Measurements from ENCODE around the gene VDR.
"Not testable (repeated sequence)": the region's sequence is repeated elsewhere in the genome, so short reads cannot be mapped to it uniquely, and the experiment has no call there.

Gene VDR

DNA sequence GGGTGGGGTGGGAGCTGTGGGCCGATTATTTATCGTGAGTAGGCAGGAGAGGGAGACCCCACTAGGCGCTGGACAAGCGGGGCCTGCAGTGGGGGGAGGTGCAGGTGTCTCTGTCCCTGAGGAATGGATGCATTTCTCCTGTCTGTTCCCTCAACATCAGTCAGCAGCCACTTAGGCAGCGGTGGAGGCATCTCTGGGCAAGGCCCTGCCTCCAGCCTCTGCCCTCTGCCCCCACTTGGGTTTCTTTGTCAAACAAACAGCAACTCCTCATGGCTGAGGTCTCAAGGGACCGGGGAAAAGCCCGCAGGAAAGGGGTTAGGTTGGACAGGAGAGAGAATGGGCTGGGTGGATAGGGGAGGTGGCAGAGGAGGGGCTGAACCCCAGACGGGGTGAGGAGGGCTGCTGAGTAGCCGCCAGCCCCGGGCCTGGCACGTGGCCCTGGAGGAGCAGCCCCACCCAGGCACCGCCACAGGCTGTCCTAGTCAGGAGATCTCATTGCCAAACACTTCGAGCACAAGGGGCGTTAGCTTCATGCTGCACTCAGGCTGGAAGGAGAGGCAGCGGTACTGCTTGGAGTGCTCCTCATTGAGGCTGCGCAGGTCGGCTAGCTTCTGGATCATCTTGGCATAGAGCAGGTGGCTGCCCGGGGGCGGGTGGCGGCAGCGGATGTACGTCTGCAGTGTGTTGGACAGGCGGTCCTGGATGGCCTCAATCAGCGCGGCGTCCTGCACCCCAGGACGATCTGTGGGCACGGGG lies 60.4 kb downstream of the VDR start:
- DNase-seq = no peak

DNA sequence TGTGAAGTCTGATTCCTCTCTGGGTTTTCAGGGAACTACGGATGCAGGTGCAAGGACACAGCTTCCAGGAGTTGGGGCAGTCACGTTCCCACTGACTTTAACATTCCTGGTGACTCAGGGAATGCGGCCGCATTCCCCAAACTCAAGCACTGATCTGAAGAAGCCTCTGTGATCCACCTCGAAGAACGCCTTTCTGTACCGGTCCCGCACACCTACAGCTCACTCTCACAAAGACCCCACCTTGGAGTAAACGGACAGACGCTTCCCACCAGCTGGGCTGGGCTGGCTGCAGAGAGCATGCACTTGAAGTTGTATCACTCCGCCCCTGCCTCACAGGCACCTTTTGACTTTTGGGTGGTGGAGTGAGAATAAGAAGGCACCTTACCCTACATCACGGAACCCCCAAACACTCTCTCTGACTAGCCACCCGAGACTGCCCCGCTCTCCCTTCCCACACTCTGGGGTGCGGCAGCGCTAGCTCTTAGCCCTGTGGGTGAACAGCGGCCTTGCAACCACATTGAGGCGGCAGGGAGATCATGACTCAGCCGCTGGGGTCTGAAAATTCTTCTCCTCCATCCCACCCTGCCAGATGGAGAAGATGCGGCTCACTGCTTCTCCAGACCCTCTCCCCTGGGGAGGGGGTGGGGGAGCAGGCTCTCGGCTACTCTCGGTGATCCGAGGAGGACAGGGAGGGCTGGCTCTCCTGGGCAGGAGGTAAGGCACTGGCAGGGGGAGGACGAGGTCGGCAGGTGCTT lies 61.4 kb downstream of the VDR start:
- no peak for DNase-seq

DNA sequence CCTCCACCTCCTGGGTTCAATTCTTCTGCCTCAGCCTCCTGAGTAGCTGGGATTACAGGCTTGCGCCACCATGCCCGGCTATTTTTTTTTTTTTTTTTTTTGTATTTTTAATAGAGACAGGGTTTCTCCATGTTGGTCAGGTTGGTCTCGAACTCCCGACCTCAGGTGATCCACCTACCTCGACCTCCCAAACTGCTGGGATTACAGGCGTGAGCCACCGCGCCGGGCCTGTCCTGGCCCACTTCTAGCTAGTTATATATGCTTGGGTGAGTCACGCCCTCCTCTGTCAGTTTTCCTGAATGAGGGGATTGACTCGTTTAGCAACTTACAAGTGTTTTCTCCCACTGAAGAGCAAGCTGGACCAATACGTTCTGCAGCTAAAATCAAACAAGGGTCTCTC lies 62.3 kb downstream of the VDR start:
- not testable (repeated sequence) for DNase-seq

DNA sequence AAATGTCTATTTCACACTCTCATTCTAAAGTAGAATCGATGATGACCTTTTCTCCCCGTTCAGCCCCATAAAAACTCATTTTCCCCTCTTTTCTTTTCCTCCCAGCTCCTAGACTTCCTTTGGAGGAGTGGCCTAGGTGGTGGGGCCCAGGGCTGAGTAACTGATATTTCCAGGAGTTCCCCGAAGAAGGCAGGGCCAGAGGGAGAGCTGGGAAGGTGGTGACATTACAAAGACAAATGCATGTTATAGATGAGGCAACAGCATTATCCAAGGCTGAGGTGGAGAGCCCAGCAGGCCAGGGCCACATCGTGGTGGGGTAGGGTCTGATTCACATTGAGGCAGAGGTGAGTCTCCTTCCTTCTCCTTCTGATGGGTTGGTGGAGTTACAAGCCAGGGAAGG lies 62.9 kb downstream of the VDR start:
- no peak for DNase-seq

DNA sequence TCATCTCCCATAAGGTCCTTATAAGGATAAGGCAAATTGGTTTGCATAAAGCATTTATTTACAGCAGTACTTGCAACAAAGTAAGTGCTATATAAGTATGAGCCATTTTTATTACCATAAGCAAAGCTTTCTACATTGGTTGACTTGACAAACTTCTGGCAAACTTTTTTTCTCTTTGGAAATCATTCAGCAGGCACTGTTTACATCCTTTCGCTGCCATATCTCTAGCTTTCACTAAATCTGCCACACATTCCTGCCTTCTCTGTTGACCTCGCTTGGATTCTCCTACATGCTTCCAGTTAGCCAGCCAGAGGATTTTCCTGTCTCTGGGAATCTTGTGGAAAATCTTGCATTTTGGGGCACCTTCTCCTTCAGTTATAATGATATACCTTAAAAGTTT lies 63.3 kb downstream of the VDR start:
- DNase-seq = no peak

DNA sequence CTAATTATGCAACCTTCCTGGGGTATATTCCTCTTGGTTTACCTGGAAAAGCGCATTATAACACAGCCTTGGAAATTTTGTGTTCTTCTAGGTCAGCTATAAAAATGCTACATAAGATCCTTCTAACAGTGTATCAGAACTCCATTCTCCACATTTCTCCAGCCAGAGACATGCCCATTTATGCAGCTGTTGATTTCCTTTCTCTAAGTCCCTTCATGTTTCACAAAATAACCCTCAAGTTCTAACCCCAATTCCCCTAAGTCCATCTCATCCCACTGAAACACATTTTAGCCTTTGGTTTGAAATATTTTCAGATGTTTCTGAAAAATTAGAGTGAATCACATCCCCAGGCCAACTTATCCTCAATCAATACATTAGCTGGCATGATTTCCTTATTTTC lies 64.2 kb downstream of the VDR start:
- no peak for DNase-seq

DNA sequence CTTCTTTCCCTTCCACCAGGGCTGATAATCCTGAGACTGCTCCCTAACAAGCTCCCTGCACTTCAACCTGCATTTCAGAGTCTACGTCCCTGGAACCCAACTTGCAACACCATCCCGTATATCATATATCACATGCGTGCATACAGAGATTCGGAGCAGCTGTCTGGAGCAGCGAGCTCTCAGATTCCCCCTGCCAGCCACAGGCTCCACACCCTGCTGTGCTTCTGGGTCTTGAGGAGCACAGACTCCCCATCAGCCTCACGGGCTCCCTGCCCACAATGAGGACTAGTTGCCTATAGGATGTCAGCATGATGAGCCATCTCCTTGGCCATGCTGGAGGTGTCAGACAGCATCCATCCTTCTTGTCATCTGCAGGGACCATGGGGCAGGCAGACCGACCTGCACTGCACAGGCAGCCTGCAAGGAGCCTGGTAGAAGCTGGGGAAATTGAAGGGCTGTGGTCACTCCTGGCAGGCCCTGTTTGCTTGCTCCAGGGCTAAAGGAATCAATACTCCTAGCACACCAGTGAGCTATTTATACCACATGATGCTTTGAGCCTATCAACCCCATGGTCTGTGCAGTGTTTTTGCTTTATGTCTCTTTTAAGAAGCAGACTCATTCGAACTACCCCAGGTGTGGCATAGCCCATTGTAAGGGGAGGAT lies 65.4 kb downstream of the VDR start:
- no peak for DNase-seq

DNA sequence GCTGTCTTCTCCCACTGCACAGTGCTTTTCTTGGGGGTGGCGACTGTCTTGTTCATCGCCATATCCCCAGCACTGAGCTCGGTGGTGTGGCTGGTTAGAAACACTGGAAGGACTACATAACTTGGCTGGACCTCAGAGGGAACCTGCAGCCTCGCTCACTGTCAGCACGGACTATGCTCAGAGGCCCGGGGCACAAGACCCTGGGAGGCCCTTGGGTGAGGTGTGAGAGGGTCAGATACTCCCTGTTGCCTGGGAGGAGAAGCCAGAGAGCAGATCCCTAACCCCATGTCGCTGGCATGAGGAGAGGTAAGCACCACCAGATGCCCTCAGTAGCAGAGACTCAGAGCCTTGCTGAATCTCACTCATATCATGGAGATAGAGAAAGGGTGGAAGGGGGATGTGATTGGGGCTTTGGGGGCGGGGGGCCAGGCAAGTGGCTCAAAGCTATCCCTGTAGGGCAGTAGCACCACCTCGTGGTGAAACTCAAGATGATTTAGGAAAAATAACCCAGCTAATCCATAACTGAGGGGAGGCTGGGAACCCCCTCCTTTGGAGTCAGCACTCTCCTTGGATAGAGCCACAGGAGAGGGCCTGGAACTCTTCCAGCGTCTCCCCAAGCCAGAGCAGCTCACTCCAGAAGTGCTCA lies 66.4 kb downstream of the VDR start:
- DNase-seq = peak in 1 of 4 experiments; percentile 15

DNA sequence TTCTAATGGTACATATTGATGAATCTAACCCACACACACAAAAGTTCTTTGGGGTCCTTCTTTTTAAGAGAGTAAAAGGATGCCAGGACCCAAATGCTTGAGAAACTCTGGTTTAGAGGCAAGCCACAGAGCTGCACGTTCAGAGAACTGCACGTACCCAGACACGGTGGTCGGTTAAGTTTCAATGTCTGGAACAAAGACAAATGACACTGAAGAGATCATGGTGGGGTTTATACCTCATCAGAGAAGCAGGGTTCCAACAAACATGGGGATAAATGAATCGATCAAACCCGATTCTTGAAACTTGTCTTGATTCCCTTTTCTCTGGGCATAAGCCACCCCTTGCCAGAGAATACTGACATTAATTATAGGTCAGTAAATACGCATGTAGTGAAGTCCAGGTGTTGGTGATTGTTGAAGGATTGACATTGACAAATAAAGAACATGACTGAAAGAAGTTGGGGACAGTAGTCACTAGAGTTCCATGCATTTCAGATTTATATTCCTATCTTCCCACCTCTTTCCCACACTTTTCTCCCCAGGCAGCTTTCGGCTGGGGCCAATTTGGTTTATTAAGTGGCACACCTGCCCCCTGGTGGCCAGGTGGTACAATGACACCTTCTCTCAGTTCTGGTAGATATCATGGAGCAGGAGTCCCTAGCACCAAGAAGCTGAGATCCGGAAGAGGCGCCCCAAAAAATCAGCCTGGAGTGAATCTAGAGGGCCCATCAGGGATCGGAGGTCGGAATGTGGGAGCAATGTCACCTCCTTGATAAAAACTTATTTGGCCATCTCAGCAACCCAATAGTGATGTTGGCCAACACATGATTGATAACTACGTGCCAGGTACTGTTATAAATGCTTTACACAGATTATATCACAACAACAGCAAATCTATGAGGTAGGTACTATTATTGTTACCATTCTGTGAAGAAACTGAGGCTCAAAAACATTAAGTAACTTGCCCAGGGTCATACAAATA lies 67.3 kb downstream of the VDR start:
- DNase-seq = peak in 3 of 4 experiments; percentile 30 to 62 (median 32)

DNA sequence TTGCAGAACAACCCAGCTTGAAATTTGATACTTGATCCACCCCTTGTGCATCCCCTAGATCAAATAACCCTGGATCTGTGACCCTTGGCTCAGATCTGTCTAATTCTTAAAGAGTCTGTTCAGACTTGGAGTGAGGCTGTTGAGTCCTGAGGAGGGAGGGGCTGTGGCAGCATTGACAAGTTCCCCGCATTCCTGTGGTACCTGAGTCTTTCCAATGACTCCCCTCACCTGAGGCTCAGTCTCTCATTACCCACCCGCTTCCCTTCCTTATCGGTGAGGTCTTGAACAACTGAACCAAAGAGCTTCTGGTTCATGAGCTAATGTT lies 69.0 kb downstream of the VDR start:
- DNase-seq = no peak

DNA sequence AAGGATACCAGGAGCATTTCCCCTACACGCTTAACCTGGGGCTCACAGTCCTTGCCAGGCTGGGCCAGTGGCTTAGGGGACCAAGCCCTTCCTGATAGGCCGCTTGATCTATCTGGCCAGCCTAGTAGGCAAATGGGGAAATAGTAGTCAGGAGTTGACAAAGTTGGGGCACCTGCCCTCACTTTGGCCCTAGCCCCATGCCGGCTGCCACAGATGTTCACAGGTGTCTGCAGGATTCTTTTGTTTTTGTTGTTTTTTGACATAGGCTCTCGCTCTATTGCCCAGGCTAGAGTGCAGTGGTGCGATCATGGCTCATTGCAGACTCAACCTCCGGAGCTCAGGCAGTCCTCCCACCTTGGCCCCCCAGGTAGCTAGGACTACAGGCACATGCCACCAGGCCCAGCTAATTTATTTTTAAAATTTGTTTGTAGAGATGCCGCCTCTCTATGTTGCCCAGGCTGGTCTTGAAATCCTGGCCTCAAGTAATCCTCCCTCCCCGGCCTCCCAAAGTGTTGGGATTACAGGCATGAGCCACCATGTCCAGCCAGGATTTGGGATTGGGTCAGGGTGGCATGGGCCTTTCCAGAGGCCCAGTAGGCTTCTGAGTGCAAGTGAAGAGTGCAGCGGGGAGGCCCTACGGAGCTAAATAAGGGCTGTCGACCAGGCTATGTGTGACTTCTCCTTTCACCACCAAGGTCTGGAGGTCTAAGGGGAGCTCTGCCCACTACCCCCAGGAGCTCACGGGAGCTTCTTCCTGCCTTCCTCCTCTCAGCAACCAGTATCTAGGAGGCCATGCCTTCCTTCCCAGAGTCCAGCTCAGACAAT lies 69.6 kb downstream of the VDR start:
- no peak for DNase-seq

DNA sequence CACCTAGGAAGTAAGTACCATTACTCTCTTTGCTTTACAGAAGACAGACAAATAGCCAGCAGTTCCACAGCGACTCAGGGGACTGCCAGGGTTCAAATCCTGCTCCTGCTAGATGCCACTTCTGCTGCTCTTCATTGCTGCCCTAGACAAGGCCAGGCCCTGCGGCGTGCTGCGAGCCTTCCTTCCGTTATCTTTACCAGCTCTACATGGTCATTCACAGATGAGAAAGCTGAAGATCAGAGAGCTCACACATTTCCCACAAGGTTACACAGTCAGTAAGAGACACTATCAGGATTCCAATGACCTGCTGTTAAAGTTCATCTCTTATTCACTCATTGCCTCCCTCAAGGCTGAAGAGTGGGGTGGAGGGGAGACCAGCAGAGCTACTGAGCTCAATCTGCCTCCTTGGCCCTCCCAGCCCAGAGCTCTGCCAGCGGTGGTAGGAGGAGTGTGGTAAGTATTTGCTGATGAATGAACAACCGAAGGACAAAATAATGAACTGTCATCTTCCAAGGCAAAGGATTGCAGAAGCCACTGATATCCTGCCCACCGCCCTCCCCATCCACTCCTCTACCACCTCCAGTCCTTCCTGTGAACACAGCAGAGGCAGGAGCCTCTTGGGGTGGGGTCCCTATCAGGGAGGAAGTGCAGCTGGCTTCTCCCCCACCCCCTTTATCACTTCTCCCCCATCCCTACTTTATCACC lies 70.4 kb downstream of the VDR start:
- no peak for DNase-seq

DNA sequence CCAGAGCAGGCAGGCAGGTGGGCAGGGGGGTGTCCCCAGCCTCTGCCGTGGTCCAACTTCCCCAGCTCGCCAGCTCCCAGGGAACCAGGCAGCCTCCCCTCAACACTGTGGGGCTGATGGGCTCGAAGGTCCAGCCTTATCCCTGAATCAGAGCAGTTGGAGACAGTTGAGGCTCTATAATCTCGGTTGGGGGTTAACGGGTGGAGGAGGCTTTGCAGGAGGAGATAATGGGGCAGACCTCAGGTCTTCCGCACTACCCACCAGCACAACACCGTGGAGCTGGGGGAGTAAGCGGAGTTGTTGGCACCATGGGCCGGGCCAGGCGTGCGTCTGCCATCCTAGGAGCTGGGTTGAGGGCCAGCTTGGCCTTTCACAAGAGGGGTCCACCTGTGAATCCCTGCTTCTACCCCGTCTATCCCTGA lies 71.2 kb downstream of the VDR start:
- no peak for DNase-seq

DNA sequence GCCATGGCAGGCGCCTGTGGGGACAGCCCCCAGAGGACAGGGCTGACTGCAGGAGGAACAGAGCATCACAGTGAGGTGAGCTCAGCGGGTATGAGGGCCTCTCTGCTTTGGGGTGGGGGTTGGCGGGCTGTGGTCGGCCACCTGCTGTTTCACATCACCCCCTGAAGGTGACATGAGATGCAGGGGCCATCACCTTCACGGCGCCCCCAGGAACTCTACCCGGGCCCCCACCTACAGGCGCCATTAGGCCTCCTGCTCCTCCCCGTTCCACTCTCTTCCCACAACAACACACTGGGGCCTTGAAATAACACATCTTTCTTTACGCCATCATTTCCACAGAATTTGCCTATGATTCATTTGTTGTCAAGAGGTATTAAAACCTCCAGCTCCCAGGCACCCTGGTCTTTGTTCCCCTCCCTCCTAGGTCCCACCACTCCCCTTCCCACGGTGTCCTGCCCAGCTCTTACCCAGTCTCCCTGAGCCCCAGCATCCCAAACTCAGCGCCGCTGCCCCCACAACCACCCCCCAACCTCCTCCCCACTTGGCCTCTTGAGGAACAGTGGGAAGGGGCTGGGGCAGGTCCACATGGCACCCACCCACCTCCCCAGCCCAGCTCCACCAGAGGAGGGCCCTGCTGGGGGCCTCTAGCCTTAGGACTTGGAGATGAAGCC lies 72.4 kb downstream of the VDR start:
- DNase-seq = peak in 2 of 4 experiments; percentile 14 to 37

DNA sequence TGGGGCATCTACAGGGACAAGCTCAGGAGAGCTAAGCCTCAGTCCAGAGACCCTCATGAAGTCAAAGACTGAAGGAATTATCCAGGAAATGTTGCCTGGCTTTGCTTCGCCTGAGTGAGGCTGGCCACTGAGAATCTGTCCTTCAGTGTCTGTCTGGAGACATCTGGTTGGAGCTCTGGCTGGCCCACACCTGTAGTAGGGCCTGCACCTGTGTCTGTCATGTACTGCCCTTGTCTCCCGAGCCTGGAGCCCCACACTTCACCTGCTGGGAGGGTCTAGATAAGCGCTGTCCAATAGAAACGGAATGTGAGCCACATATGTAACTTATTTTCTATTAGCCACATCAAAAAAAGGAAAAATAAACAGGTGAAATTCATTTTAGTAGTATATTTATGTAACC lies 75.2 kb downstream of the VDR start:
- DNase-seq = no peak

DNA sequence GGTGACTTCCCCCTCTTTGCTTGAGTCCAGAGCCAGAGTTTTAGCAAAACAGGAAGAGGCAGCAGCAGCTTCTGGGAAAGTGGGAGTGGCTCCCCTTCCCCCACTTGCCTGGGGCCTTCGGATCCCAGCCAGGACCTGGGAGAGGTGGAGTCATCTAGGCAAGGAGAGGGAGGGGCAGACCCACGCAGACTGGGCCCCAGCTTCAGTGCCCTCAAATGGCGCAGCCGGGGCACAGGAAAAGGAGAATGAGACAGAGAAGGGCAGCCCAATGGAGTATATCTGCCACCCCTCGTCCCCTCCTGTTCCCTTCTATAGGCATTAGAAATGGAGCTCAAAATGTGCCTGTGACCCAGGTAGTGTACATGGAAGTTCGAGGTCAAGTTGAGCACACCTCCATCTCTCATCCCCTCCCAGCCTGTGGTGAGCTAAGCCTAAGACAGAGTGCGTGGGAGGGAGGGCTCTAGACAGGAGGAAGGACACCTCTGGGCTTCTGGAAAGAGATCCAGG lies 75.8 kb downstream of the VDR start:
- DNase-seq = no peak

DNA sequence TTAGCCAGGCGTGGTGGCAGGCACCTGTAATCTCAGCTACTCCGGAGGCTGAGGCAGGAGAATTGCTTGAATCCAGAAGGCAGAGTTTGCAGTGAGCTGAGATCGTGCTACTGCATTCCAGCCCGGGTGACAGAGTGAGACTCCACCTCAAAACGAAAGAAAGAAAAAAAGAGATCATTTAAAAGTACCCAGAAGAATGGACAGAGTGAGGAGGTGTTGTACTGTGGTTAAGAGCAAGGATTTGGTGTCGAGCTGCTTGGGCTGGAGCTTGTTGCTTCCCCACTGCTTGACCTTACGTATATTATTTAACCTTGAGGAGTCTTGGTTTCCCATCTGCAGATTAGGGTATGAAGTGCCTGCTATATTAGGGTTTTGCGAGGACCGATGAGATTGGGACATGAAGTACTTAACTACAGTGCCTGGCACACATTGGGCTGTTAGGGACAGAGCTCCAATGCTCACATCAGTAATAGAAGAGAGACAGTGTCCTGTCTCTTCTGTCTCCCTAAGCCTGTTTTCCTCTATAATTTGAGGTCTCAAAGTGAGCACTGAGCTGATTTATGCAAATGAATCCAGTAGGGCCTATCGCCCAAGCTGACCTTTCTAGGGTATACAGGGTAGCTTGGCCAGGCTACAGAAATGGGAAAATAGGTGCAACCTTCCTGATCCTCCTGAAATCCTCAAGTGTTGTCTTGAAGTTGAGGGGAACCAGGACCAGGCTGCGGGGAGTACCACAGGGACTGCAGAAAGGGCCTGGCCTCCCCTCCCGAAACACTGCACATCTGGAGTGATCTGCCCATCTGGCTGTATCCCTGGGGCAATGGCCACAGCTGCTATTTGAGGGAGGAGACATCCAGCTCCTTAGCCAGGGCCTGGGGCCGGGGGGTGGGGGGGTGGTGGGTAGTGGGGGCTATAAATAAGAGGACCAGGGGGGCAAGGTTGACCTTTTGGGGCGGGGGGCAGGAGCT lies 76.5 kb downstream of the VDR start:
- DNase-seq = no peak

DNA sequence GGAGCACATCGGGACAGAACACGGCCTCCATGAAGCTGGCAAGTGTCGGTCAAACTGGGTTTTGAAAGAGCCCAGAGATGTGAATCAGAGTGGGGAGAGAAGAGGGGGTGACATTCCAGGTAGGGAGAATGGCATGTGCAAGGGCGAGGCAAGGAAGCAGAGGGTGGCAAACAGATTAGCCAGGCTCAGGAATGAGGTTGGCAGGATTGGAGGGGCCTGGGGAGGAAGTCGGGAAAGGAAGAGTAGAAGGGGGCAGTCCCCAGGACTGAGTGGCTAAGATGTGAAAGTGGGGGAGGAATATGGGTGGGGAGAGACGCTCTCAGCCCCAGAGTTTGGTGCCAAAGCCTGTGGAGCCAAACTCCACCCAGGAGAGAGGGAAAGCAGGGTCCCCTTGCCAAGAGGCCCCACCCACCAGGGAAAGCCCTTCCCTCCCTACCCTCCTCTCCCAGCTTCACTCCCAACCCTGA lies 79.6 kb downstream of the VDR start:
- no peak for DNase-seq

DNA sequence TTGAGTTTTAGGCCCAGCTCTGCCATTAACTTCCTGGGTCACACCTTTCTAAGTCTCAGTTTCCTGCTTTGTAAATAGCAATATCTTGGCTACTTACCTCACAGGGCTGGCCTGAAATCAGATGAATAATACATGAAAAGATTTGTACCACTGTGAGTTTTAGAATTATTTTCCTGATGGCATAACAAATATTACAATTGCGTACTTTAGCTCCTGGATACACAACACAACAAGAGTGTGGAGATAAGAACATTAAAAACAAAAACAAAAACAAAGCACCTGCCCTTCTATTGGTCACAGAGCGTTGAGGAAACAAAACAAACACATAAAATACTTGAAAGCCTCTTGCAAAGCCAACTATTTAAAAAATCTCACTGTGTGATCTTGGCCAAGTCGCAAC lies 80.2 kb downstream of the VDR start:
- no peak for DNase-seq

All from activated naive CD4-positive, alpha-beta T cell (primary cell).